CD14-positive monocyte (primary cell): ENCODE measurements around the gene DAPK1. TPM values are rescaled to one million over a fixed set of nuclear protein-coding genes. Genes with fewer than 3 reads are reported as not detected.

Experiments
- DNase-seq, 3 donors: peaks; one replicate each; pipeline ENCODE4 v3.0.0-alpha.2; 2011 to 2022
- H2AFZ ChIP-seq: 2 replicates; pipeline ENCODE4 v1.6.0; 2012; ENCODE audit warnings: mild to moderate bottlenecking, low read depth, low read length, inconsistent platforms; ENCODE audit not compliant: insufficient read depth, poor library complexity, severe bottlenecking
- H3K27ac ChIP-seq, 2 donors: 1 replicate in 1 of 2; 2 replicates in 1 of 2; pipeline ENCODE4 v1.5.1; 2012 to 2013; ENCODE audit warnings: low read length in 2 of 2, control low read depth in 1 of 2, inconsistent platforms in 1 of 2, low read depth in 1 of 2, mild to moderate bottlenecking in 1 of 2
- H3K27me3 ChIP-seq, 2 donors: one replicate each; pipeline versions ENCODE4 v1.6.0 to v1.6.1; 2011 to 2013; ENCODE audit warnings: low read length in 2 of 2; ENCODE audit not compliant: control insufficient read depth in 2 of 2, insufficient read depth in 2 of 2
- H3K36me3 ChIP-seq, 2 donors: replicated peaks in 1 of 2; 1 replicate in 1 of 2; 2 replicates in 1 of 2; pipeline versions ENCODE4 v1.5.1 to v1.6.1; 2012 to 2013; ENCODE audit warnings: low read length in 2 of 2, control low read depth in 1 of 2, inconsistent platforms in 1 of 2, mild to moderate bottlenecking in 1 of 2; ENCODE audit not compliant: insufficient read depth in 2 of 2, control insufficient read depth in 1 of 2
- H3K4me1 ChIP-seq, 2 donors: 1 replicate in 1 of 2; 2 replicates in 1 of 2; pipeline versions ENCODE4 v1.5.1 to v1.6.1; 2012 to 2013; ENCODE audit warnings: low read length in 2 of 2, control low read depth in 1 of 2, inconsistent platforms in 1 of 2, mild to moderate bottlenecking in 1 of 2, moderate library complexity in 1 of 2; ENCODE audit not compliant: insufficient read depth in 2 of 2, control insufficient read depth in 1 of 2
- H3K4me2 ChIP-seq: replicated peaks from 2 replicates; pipeline ENCODE3; 2012; ENCODE audit warnings: low read length, moderate library complexity, mild to moderate bottlenecking; ENCODE audit not compliant: poor library complexity, severe bottlenecking; ENCODE audit errors: extremely low read depth
- H3K4me3 ChIP-seq, 3 experiments: fragments of 200-600 bp in 1 of 3; sonication (generic) in 1 of 3; replicated peaks in 1 of 3; 1 replicate in 2 of 3; 2 replicates in 1 of 3; pipeline ENCODE4 v1.5.1; 2011 to 2013; ENCODE audit warnings: low read length in 3 of 3, mild to moderate bottlenecking in 3 of 3, control low read depth in 2 of 3, low read depth in 2 of 3, inconsistent platforms in 1 of 3, moderate library complexity in 1 of 3
- H3K79me2 ChIP-seq: 2 replicates; pipeline ENCODE4 v1.6.0; 2012; ENCODE audit warnings: mild to moderate bottlenecking, control low read depth, inconsistent platforms, low read length, moderate library complexity; ENCODE audit not compliant: insufficient read depth
- H3K9ac ChIP-seq: 2 replicates; pipeline ENCODE4 v1.6.0; 2017; ENCODE audit warnings: low read length, mild to moderate bottlenecking; ENCODE audit not compliant: insufficient read depth, poor library complexity, severe bottlenecking
- H3K9me3 ChIP-seq, 2 donors: replicated peaks in 1 of 2; 1 replicate in 1 of 2; 2 replicates in 1 of 2; pipeline versions ENCODE4 v1.5.1 to v1.6.1; 2012 to 2013; ENCODE audit warnings: low read length in 2 of 2, control low read depth in 1 of 2; ENCODE audit not compliant: control insufficient read depth in 1 of 2, insufficient read depth in 1 of 2
- H4K20me1 ChIP-seq: 2 replicates; pipeline ENCODE4 v1.6.0; 2012; ENCODE audit warnings: mild to moderate bottlenecking, low read length, control low read depth, moderate library complexity; ENCODE audit not compliant: insufficient read depth
- H3K27ac Mint-ChIP-seq, 7 donors: one replicate each; pipeline ENCODE4 v1.8.0; 2020; ENCODE audit warnings: mild to moderate bottlenecking in 7 of 7, mixed read lengths in 7 of 7, moderate library complexity in 6 of 7, inconsistent platforms in 2 of 7
- H3K27me3 Mint-ChIP-seq, 3 donors: one replicate each; pipeline ENCODE4 v1.8.0; 2021 to 2022; ENCODE audit warnings: low read depth in 3 of 3, mild to moderate bottlenecking in 3 of 3, mixed read lengths in 3 of 3, moderate library complexity in 3 of 3, inconsistent platforms in 1 of 3
- H3K36me3 Mint-ChIP-seq, 2 donors: one replicate each; pipeline ENCODE4 v1.8.0; 2020; ENCODE audit warnings: mixed read lengths in 2 of 2, inconsistent platforms in 1 of 2, mild to moderate bottlenecking in 1 of 2
- H3K4me1 Mint-ChIP-seq: one replicate; pipeline ENCODE4 v1.8.0; 2020; ENCODE audit warnings: mild to moderate bottlenecking, mixed read lengths
- H3K4me3 Mint-ChIP-seq, 2 donors: one replicate each; pipeline ENCODE4 v1.8.0; 2020; ENCODE audit warnings: mild to moderate bottlenecking in 2 of 2, mixed read lengths in 2 of 2, moderate library complexity in 1 of 2
- H3K9me3 Mint-ChIP-seq, 7 donors: one replicate each; pipeline ENCODE4 v1.8.0; 2020 to 2022; ENCODE audit warnings: mixed read lengths in 7 of 7, mild to moderate bottlenecking in 6 of 7, moderate library complexity in 6 of 7, inconsistent platforms in 2 of 7
- WGBS: methylation state at CpG from one replicate; pipeline ENCODE4 v1.1.5; 2013; ENCODE audit warnings: missing lambda C conversion rate; ENCODE audit not compliant: insufficient coverage; 5-methylcytosine and 5-hydroxymethylcytosine counted together
- intact Hi-C, 2 donors: fragments of 100-400 bp; cut with micrococcal nuclease; formaldehyde crosslinking; loops; one replicate each; pipeline versions ENCODE4 v1.15.0 to v1.15.1; 2023
- polyA plus RNA-seq, 3 donors: library from polyadenylated mRNA; depleted of rRNA in 1 of 3; unstranded in 2 of 3; stranded (reverse) in 1 of 3; fragments of 300-500 nt in 2 of 3; fragments of >200 nt in 1 of 3; fragmentation: Illumina TruSeq in 2 of 3; gene quantifications; 1 replicate in 2 of 3; 2 replicates in 1 of 3; pipeline ENCODE4 v1.2.3, GENCODE V29; 2012 to 2021
- TF ChIP-seq, protein P1 (sequence below): fragments of 200-600 bp; IDR thresholded peaks from one replicate; pipeline ENCODE4 v1.8.0; 2022; ENCODE audit warnings: antibody characterized with exemption, mild to moderate bottlenecking

DAPK1 gene
- polyA plus RNA-seq, 3 donors = 24.1 to 102 (median 44.4) TPM

DNA sequence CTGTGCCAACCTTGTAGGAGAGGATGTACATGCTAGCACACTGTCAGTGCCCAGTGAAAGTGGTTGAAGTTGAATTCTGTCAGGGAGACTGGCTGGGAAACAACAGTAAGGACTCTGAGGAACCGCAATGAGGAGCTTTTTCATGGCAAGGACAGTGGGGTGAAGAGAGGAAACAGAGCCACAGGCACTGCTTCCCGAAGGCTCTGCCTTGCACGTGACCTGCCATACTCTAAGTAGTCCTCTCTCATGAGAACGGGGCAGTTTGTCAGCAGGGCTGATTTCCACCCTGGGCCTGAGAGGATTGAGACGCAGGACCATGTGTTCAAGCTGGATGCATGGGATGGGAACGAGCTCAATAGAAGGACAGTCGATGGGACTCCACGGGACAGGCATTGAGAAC is 121.7 kb downstream of the DAPK1 start:
- H3K4me3 Mint-ChIP-seq = peak overlapping the region in 1 of 2 donors; percentile 39
- intact Hi-C loops = loop anchor here in 1 of 2 donors (10.0 kb wide), 1 partner anchor 95 kb away; no protein-coding TSS in a partner anchor
- H3K27ac ChIP-seq = no peak overlapping the region
- H3K9me3 Mint-ChIP-seq = peaks cover 0 to 10% (median 2%) of the 10 kb centered on the region in 7 donors
- H3K9ac ChIP-seq = no peak overlapping the region
- H3K4me3 ChIP-seq = no peak overlapping the region
- TF ChIP-seq, protein P1, sequence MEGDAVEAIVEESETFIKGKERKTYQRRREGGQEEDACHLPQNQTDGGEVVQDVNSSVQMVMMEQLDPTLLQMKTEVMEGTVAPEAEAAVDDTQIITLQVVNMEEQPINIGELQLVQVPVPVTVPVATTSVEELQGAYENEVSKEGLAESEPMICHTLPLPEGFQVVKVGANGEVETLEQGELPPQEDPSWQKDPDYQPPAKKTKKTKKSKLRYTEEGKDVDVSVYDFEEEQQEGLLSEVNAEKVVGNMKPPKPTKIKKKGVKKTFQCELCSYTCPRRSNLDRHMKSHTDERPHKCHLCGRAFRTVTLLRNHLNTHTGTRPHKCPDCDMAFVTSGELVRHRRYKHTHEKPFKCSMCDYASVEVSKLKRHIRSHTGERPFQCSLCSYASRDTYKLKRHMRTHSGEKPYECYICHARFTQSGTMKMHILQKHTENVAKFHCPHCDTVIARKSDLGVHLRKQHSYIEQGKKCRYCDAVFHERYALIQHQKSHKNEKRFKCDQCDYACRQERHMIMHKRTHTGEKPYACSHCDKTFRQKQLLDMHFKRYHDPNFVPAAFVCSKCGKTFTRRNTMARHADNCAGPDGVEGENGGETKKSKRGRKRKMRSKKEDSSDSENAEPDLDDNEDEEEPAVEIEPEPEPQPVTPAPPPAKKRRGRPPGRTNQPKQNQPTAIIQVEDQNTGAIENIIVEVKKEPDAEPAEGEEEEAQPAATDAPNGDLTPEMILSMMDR = no peak
- peak overlapping the region in 3 of 7 donors; percentile 7 to 53 (median 21) for H3K27ac Mint-ChIP-seq
- no peaks in the 10 kb centered on the region for H3K27me3 ChIP-seq
- no peaks in the 10 kb centered on the region for H3K9me3 ChIP-seq
- no peak overlapping the region for H3K4me2 ChIP-seq
- peaks cover 37% of the 10 kb centered on the region for H3K4me1 Mint-ChIP-seq
- peaks cover 20 to 35% of the 10 kb centered on the region in 2 donors for H3K4me1 ChIP-seq
- H2AFZ ChIP-seq = no peak overlapping the region
- peaks cover 42% of the 10 kb centered on the region for H4K20me1 ChIP-seq
- no peak for DNase-seq
- H3K79me2 ChIP-seq = peaks cover 7% of the 10 kb centered on the region
- peaks cover 0 to 4% (median 1%) of the 10 kb centered on the region in 3 donors for H3K27me3 Mint-ChIP-seq
- H3K36me3 Mint-ChIP-seq = peaks cover 69 to 76% of the 10 kb centered on the region in 2 donors
- 100% methylated on average over 8 of the region's 8 CpGs for WGBS
- peaks cover 8 to 65% of the 10 kb centered on the region in 2 donors for H3K36me3 ChIP-seq

DNA sequence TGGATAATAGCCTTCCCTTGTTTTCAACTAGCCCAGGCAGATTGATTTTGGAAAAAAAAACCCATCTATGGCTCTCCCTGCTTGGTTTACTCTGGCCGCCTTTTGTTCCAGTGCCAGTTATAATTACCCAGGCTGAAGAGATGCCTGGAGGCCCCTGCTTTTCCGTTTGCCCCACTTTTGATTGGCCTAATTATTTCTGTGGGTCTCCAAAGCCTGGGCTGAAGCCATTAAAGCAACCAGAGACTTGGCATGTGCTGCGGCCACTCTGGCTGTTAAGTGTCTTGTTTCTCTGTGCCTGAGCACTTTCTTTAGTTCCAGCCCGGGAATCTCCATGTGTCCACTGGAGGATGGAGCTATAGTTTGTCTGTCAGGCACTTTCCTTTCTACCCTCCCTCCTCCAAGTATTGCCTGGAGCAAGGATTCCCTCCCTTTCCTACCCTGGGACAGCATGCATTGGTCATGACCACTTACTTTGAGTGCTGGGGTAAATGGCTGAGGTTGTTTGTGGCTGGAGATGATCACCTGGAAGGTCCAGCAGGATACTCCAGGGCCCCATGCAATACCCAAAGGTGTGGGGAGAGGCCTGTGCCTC is 123.2 kb downstream of the DAPK1 start:
- Histone ChIP-seq H4K20me1 (peaks cover 46% of the 10 kb centered on the region), H3K9ac (no peak overlapping the region), H3K4me2 (no peak overlapping the region), H2AFZ (no peak overlapping the region), H3K4me1 (peaks cover 6 to 20% of the 10 kb centered on the region in 2 donors), H3K4me3 (no peak overlapping the region), H3K36me3 (peaks cover 8 to 78% of the 10 kb centered on the region in 2 donors), H3K27me3 (no peaks in the 10 kb centered on the region), H3K27ac (no peak overlapping the region), H3K79me2 (peaks cover 3% of the 10 kb centered on the region), H3K9me3 (no peaks in the 10 kb centered on the region)
- intact Hi-C loops = no loop called here
- no peak overlapping the region for H3K27ac Mint-ChIP-seq
- no peak for DNase-seq
- 100% methylated on average over 3 of the region's 4 CpGs for WGBS
- H3K27me3 Mint-ChIP-seq = peaks cover 0 to 3% (median 0%) of the 10 kb centered on the region in 3 donors
- H3K4me3 Mint-ChIP-seq = no peak overlapping the region
- peaks cover 0 to 10% (median 2%) of the 10 kb centered on the region in 7 donors for H3K9me3 Mint-ChIP-seq
- H3K36me3 Mint-ChIP-seq = peaks cover 81% of the 10 kb centered on the region in 2 donors
- TF ChIP-seq, protein P1 = no peak
- peaks cover 23% of the 10 kb centered on the region for H3K4me1 Mint-ChIP-seq
